ENCODE results near the gene KRTAP4-3. TPM values are rescaled to one million over a fixed set of nuclear protein-coding genes. Genes with fewer than 3 reads are reported as not detected.
"Not testable (repeated sequence)": the region's sequence is repeated elsewhere in the genome, so short reads cannot be mapped to it uniquely, and the experiment has no call there.

The KRTAP4-3 gene
- total and polyA plus RNA-seq, 7 donors, result not detected

GRCh38 chr17:41131979-41132378 is 36.0 kb downstream of the KRTAP4-3 start:
- TF ChIP-seq CTCF (IDR thresholded peaks at IDR 0.05), result no peak

GRCh38 chr17:41127371-41127770 is 40.6 kb downstream of the KRTAP4-3 start:
- no peak for DNase-seq
- no peak for ATAC-seq
- H3K27me3 ChIP-seq (ENCODE audit: insufficient read depth in 3 of 3, low read length in 2 of 3), result peaks cover 0 to 6% (median 2%) of the 10 kb centered on the region in 3 donors
- H3K27ac ChIP-seq, result no peak overlapping the region
- intact Hi-C loops (cut with DNase I), result no loop called here
- no peak for TF ChIP-seq CTCF (IDR thresholded peaks at IDR 0.05)
- peaks cover 7% of the 10 kb centered on the region for H3K9me3 ChIP-seq
- H3K36me3 ChIP-seq (ENCODE audit: insufficient read depth in 1 of 2, low read depth in 1 of 2), result no peaks in the 10 kb centered on the region
- H3K4me1 ChIP-seq, result no peaks in the 10 kb centered on the region
- 79 to 83% (median 83%) methylated on average over 1 of the region's 1 CpG for WGBS, 3 donors
- no peak overlapping the region for H3K4me3 ChIP-seq

More at GRCh38 chr17:41131979-41132378, 36.0 kb downstream of the KRTAP4-3 start:
- ATAC-seq (no peak), DNase-seq (no peak)
- no peak overlapping the region for H3K27ac ChIP-seq
- H3K27me3 ChIP-seq (ENCODE audit: insufficient read depth in 3 of 3, low read length in 2 of 3), result peaks cover 0 to 2% (median 0%) of the 10 kb centered on the region in 3 donors
- H3K36me3 ChIP-seq (ENCODE audit: insufficient read depth in 1 of 2, low read depth in 1 of 2), result no peaks in the 10 kb centered on the region
- no peaks in the 10 kb centered on the region for H3K4me1 ChIP-seq
- 78 to 88% (median 83%) methylated on average over 3 of the region's 3 CpGs for WGBS, 3 donors
- no peak overlapping the region for H3K4me3 ChIP-seq
- intact Hi-C loops (cut with DNase I), result no loop called here
- peaks cover 7% of the 10 kb centered on the region for H3K9me3 ChIP-seq

- WGBS, 3 donors, result 85 to 93% (median 88%) methylated on average over 3 of the region's 3 CpGs
- intact Hi-C loops (cut with DNase I), result no loop called here
- Histone ChIP-seq H3K9me3 (peaks cover 7% of the 10 kb centered on the region), H3K36me3 (ENCODE audit: insufficient read depth in 1 of 2, low read depth in 1 of 2) (no peaks in the 10 kb centered on the region), H3K27ac (no peak overlapping the region), H3K4me1 (no peaks in the 10 kb centered on the region), H3K4me3 (no peak overlapping the region), H3K27me3 (ENCODE audit: insufficient read depth in 3 of 3, low read length in 2 of 3) (peaks cover 0 to 6% (median 2%) of the 10 kb centered on the region in 3 donors)
- no peak for TF ChIP-seq CTCF (IDR thresholded peaks at IDR 0.05)
- no peak for ATAC-seq
- no peak for DNase-seq
Measured at GRCh38 chr17:41126412-41126811, 41.6 kb downstream of the KRTAP4-3 start.

- H3K4me1 ChIP-seq, result no peaks in the 10 kb centered on the region
- no peak overlapping the region for H3K27ac ChIP-seq
- no peak for DNase-seq
- H3K4me3 ChIP-seq, result no peak overlapping the region
- intact Hi-C loops (cut with DNase I), result no loop called here
- WGBS, 3 donors, result 69 to 96% (median 94%) methylated on average over 2 of the region's 2 CpGs
- TF ChIP-seq CTCF (IDR thresholded peaks at IDR 0.05), result no peak
- peaks cover 7% of the 10 kb centered on the region for H3K9me3 ChIP-seq
- ATAC-seq, result no peak
- peaks cover 0 to 6% (median 0%) of the 10 kb centered on the region in 3 donors for H3K27me3 ChIP-seq (ENCODE audit: insufficient read depth in 3 of 3, low read length in 2 of 3)
- H3K36me3 ChIP-seq (ENCODE audit: insufficient read depth in 1 of 2, low read depth in 1 of 2), result no peaks in the 10 kb centered on the region
Measured at GRCh38 chr17:41125064-41125463, 43.0 kb downstream of the KRTAP4-3 start.

GRCh38 chr17:41123991-41124371 is 44.0 kb downstream of the KRTAP4-3 start, which contains the start of gene KRTAP4-12:
KRTAP4-12 (minus strand) TSS chr17:41124182; CDS start chr17:41124122, 60 bp downstream.
- WGBS, 3 donors, result 62 to 76% (median 71%) methylated on average over 3 of the region's 3 CpGs
- H3K4me3 ChIP-seq; DNase-seq; H3K27me3 ChIP-seq (ENCODE audit: insufficient read depth in 3 of 3, low read length in 2 of 3); ATAC-seq; H3K4me1 ChIP-seq; H3K9me3 ChIP-seq; H3K36me3 ChIP-seq (ENCODE audit: insufficient read depth in 1 of 2, low read depth in 1 of 2); H3K27ac ChIP-seq; intact Hi-C loops (cut with DNase I): not testable (repeated sequence)

GRCh38 chr17:41123292-41123990 is 44.6 kb downstream of the KRTAP4-3 start:
- 75 to 89% (median 88%) methylated on average over 10 to 12 of the region's 12 CpGs for WGBS, 3 donors
- intact Hi-C loops (cut with DNase I); ATAC-seq: not testable (repeated sequence)

More at GRCh38 chr17:41123292-41123990, 44.6 kb downstream of the KRTAP4-3 start:
- H3K4me1 ChIP-seq; H3K36me3 ChIP-seq (ENCODE audit: insufficient read depth in 1 of 2, low read depth in 1 of 2); H3K4me3 ChIP-seq; H3K27ac ChIP-seq; DNase-seq; H3K27me3 ChIP-seq (ENCODE audit: insufficient read depth in 3 of 3, low read length in 2 of 3); H3K9me3 ChIP-seq: not testable (repeated sequence)
